Measurements from ENCODE around the gene PPFIA2.
"Not testable (repeated sequence)": the region's sequence is repeated elsewhere in the genome, so short reads cannot be mapped to it uniquely, and the experiment has no call there.

DNA sequence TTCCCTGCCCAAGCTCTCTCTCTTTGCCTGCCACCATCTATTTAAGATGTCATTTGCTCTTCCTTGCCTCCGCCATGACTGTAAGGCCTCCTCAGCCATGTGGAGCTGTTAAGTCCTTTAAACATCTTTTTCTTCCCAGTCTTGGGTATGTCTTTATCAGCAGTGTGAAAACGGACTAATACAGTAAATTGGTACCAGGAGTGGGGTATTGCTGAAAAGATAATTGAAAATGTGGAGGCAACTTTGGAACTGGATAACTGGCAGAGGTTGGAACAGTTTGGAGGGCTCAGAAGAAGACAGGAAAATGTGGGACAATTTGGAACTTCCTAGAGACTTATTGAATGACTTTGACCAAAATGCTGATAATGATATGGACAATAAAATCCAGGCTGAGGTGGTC is 168.4 kb downstream of the PPFIA2 start:
- TF ChIP-seq, protein P1, sequence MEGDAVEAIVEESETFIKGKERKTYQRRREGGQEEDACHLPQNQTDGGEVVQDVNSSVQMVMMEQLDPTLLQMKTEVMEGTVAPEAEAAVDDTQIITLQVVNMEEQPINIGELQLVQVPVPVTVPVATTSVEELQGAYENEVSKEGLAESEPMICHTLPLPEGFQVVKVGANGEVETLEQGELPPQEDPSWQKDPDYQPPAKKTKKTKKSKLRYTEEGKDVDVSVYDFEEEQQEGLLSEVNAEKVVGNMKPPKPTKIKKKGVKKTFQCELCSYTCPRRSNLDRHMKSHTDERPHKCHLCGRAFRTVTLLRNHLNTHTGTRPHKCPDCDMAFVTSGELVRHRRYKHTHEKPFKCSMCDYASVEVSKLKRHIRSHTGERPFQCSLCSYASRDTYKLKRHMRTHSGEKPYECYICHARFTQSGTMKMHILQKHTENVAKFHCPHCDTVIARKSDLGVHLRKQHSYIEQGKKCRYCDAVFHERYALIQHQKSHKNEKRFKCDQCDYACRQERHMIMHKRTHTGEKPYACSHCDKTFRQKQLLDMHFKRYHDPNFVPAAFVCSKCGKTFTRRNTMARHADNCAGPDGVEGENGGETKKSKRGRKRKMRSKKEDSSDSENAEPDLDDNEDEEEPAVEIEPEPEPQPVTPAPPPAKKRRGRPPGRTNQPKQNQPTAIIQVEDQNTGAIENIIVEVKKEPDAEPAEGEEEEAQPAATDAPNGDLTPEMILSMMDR (IDR thresholded peaks at IDR 0.05) = not testable (repeated sequence)
- TF ChIP-seq POLR2AphosphoS5, POLR2A, EP300 (IDR thresholded peaks at IDR 0.05): not testable (repeated sequence)

Measured in suprapubic skin (tissue), 4 donors.